Dermis blood vessel endothelial cell (primary cell): ENCODE results near the gene CCNY. TPM values are rescaled to one million over a fixed set of nuclear protein-coding genes. Genes with fewer than 3 reads are reported as not detected.
A peak's percentile ranks its signal among the peaks of the same experiment; 100 is the strongest.

ENCODE experiments used
- DNase-seq: peaks from one replicate; pipeline ENCODE4 v3.0.0; 2010
- total RNA-seq: library from RNA; depleted of rRNA; stranded (reverse); fragments of >200 nt; gene quantifications from 2 replicates; pipeline ENCODE4 v1.2.3, GENCODE V29; 2014

CCNY gene
- total RNA-seq, 1 donor from 2014 or later, result 99.4 TPM

DNA sequence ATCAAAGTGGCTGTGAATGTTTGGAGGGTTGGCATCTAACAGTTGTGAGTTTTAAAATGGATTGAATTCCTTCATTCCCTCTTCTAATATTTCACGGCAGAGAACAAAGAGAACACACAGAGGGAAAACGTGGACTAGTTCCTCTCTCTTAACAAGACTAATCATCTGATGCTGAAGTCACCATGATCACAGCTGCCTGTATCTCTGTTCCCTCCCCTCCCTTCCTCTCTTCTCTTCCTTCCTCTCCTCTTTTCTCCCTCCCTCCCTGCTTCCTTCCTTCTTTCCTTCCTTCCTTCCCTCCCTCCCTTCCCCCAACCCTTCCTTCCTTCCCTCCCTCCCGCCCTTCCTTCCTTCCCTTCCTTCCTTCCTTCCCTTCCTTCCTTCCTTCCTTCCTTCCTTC lies 258.8 kb downstream of the CCNY start:
- no peak for DNase-seq

DNA sequence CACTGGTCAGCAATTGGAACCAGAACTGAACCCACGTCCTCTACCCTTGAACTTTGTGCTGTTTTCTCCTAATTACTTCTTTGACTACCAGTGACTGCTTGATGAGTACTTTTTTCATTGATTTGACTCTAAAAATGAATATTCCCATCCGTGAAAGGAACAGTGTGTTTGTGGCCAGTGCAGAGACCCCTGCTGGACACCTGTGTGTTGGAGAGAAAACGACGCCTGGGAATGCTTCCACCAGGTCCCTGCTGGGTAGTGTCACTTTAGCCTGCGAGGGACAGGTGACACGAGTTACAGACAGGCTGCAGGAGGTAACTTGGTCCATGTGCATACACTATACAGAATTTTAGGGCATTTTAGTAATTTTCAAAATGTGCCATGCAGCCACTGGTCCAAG lies 262.1 kb downstream of the CCNY start:
- peak; percentile 34 for DNase-seq

DNA sequence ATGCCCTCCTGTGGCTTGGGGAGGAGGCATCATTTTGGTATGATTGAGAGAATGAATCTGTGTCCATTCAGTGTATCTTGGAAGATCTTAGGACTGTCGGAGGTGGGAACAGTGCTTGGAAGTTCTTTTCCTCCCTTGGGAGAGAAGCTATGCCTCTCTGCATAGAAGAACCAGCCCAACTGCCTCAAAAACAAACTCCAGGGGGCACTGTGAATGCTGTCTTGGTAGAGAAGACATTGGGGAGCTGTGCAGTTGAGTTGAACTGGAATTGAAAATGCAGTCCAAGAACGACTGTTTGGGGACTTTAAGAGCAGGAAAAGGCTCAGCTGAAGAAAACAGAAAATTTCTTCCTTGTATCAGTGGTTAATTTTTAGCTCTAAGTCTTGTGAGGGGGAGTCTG lies 263.9 kb downstream of the CCNY start:
- DNase-seq, result peak; percentile 15

DNA sequence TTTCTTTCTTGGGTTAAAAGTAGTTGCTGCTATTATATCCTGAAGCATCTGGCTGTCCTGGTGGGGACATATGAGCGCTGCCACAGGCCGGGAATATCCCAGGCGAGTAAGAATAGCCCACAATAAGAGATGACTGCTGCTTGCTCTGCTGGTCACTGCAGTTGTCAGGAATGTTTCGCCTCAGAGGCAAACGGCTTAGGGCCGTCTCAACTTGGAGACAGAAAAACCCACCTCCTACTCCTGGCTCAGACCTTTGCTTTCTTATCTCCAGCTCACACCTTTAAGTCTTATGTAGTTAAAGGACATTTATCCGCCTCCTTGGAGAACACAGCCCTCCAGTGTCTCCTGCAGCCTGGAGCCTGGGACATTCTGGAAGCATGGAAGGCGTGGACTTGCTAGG lies 268.9 kb downstream of the CCNY start, which contains the start of gene GJD4:
Gene GJD4, plus strand, starts transcription at position 151 of the 400 bp plus-strand sequence. Its CDS starts 227 bp downstream, at position 378.
- DNase-seq, result no peak

DNA sequence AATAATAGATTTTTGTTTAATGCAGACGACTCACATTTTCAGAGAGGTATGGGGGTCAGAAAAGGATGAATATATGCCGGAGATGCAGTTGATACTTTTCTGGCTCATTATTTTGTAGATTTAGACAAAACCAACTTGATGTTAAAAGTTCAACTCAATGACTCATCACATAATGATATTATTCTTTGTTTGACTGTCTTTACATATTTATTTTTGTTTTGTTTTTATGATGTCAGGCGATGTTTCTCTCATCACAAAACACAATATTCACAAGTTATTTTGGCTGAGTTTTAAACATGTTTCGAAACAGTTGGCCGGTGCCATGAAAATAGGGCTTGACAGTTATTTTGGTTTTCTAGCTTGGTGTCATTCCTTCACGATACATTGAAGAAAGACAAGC lies 270.1 kb downstream of the CCNY start:
- no peak for DNase-seq

DNA sequence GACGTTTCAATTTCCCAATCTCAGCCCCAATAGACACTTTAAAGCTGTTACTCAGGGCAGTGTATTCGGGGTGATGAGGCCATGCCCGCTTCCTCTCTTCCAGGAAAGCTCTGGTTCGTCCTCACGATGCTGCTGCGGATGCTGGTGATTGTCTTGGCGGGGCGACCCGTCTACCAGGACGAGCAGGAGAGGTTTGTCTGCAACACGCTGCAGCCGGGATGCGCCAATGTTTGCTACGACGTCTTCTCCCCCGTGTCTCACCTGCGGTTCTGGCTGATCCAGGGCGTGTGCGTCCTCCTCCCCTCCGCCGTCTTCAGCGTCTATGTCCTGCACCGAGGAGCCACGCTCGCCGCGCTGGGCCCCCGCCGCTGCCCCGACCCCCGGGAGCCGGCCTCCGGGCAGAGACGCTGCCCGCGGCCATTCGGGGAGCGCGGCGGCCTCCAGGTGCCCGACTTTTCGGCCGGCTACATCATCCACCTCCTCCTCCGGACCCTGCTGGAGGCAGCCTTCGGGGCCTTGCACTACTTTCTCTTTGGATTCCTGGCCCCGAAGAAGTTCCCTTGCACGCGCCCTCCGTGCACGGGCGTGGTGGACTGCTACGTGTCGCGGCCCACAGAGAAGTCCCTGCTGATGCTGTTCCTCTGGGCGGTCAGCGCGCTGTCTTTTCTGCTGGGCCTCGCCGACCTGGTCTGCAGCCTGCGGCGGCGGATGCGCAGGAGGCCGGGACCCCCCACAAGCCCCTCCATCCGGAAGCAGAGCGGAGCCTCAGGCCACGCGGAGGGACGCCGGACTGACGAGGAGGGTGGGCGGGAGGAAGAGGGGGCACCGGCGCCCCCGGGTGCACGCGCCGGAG lies 271.4 kb downstream of the CCNY start:
- peak; percentile 18 for DNase-seq

DNA sequence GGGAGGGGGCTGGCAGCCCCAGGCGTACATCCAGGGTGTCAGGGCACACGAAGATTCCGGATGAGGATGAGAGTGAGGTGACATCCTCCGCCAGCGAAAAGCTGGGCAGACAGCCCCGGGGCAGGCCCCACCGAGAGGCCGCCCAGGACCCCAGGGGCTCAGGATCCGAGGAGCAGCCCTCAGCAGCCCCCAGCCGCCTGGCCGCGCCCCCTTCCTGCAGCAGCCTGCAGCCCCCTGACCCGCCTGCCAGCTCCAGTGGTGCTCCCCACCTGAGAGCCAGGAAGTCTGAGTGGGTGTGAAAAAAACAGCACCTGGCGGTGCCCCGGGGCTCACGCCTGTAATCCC lies 272.0 kb downstream of the CCNY start:
- DNase-seq, result no peak

DNA sequence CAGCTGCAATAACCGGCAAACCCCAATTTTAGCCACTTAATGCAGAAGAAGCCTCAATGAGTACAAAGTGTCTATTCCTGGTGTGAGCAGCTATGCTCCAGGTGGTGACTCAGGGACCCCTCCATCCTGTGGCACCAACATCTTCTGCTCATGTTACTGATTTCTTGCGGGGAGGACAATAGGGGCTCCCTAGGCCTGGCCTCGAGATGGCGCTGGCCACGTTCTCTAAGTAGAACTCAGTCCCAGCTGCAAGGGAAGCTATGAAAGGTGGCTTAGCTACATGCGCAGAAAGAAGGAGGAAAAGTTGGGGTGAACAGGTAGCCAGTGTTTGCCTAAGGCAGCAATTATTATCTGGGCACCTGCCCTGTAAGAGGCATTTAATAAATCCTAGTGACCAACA lies 275.4 kb downstream of the CCNY start:
- no peak for DNase-seq

DNA sequence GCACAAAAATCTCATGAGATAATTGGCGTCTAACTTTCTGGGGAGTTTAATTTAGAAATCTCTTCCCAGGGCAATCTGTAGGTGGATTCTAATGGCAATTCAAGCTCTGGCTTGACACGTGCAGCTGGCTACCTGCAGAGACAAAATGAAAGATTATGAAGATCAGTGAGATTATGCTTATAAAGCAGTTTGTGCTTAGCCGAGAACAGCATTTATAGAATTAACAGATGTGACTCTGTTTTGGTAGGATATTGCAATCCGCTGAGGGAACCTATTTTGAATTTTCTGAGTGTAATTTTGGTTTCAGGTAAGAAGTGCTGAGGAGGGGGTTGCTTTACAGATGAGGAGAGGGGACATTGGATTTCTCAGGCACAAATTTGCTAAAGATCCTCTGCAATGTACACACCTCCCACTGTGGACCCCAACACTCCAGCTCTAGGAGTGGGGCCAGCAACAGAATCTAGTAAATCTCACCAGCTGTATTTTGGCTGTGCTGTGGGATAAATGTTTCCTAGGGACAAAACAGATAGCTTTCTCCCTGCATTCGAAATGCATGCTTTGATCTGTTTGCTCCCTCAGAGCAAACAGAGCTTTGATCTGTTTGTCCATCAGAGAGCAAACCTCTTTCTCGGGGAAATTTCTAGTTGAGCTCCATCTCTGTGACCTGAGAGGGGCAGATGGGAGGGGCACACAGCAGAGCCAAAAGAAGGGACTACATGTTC lies 276.2 kb downstream of the CCNY start:
- DNase-seq, result no peak

DNA sequence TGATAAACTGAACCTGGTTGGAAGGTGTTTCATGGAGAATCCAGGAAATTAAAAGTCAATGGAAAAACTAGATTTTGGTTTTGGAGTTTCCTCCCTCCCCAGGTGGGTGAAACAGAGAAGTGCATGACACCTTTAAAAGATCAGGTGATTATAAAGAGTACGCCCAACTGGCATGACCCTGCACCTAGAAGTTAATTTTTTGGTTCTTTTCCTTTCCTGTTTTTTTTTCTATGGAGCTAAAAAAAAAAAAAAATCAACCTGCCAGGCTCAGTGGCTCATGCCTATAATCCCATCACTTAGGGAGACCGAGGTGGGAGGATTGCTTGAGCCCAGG lies 276.8 kb downstream of the CCNY start:
- no peak for DNase-seq

DNA sequence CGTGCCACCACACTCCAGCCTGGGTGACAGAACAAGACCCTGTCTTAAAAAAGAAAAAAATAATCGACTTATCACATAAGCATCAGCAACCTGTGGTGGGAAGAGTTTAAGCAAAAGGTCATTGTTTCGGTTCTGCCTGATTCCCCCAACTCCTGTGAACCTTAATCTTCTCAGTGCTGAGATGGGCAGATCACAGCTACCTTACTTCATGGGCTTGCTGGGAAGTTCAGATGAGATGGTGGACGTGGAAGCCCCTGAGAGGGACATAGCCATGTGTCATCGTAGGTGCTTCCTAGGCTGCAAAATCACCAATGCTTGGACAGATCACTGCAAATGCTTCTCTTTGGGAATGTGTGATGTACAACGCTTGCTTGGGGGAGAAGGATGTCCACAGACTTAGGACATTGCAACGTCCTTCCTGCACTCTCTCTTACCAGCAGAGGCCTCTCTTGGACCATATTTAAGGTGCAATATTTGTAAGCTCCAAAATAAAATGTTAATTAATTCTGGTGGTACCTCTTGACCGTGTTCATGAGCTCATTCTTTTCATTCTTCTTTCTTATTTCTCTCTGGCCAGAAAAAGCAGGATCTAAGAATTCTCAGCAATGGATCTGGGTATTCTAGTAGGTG lies 277.4 kb downstream of the CCNY start:
- DNase-seq, result peak; percentile 58

DNA sequence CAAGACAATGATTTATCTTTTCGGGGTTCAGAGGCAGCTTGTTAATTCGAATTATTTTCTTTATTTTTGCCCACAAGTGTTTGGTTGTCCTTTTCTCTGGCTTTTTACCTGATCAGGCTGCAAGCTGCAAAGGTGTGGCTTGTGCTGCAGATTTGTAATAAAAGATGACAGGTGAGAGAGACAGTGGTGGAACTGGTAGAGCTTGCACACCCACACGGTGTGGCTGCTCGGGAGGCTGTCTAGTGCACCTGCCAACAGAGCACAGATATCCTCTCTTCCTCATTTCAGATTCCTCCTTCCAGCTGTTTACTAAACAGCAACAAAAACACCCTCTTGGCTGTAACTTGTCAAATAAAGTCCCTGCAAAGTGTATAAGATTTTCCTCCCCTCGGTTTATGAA lies 278.0 kb downstream of the CCNY start:
- no peak for DNase-seq

Other genes with a start within 250 kb of the CCNY start
- gene CUL2, start 246.2 kb upstream of the CCNY start, total RNA-seq, result 26.9 and 57.9 TPM in 2 replicates
- 59.0 and 106 TPM in 2 replicates for gene CREM, start 209.7 kb upstream of the CCNY start, total RNA-seq